Cardiac muscle cell (in vitro differentiated cells and primary cell): Measurements from ENCODE around the gene MAP3K5. TPM values are rescaled to one million over a fixed set of nuclear protein-coding genes. Genes with fewer than 3 reads are reported as not detected.

Source experiments
- DNase-seq, 2 donors: peaks; one replicate each; pipeline versions ENCODE4 v3.0.0 to v3.0.0-alpha.2; 2010 to 2017; ENCODE audit warnings: low read depth in 1 of 2, low spot score in 1 of 2
- H3K27ac ChIP-seq: fragments of 200-600 bp; sonication (generic); 2 replicates; pipeline ENCODE4 v1.5.1; 2016
- H3K27me3 ChIP-seq: fragments of 200-600 bp; sonication (generic); 2 replicates; pipeline ENCODE4 v1.6.0; 2016; ENCODE audit warnings: control low read depth
- H3K36me3 ChIP-seq: fragments of 200-600 bp; sonication (generic); 2 replicates; pipeline ENCODE4 v1.5.1; 2016; ENCODE audit warnings: control low read depth
- H3K4me1 ChIP-seq: fragments of 200-600 bp; sonication (generic); 2 replicates; pipeline ENCODE4 v1.8.1; 2017; ENCODE audit warnings: low read depth, mild to moderate bottlenecking, mixed run types
- H3K4me3 ChIP-seq: fragments of 200-600 bp; sonication (generic); 2 replicates; pipeline ENCODE4 v1.5.1; 2016; ENCODE audit warnings: mild to moderate bottlenecking
- H3K9me3 ChIP-seq: fragments of 200-600 bp; sonication (generic); 2 replicates; pipeline ENCODE4 v1.5.1; 2017; ENCODE audit warnings: low read depth, mild to moderate bottlenecking, control low read depth
- polyA plus RNA-seq: library from polyadenylated mRNA; unstranded; fragments of >200 nt; fragmentation: Nextera tagmentation; extraction: Ambion mirVana; gene quantifications from 2 replicates; pipeline ENCODE4 v1.2.1, GENCODE V29; 2016
- total RNA-seq: library from RNA; depleted of rRNA; stranded (reverse); fragments of >200 nt; gene quantifications from 2 replicates; pipeline ENCODE4 v1.2.3, GENCODE V29; 2016
- TF ChIP-seq, protein P1 (sequence below): IDR thresholded peaks from 2 replicates; pipeline ENCODE4 v1.5.1; 2012; ENCODE audit warnings: low read depth, mild to moderate bottlenecking, low read length

MAP3K5 gene
- total and polyA plus RNA-seq, 2 experiments from 2014 or later: 2.8 to 3.0 TPM

DNA sequence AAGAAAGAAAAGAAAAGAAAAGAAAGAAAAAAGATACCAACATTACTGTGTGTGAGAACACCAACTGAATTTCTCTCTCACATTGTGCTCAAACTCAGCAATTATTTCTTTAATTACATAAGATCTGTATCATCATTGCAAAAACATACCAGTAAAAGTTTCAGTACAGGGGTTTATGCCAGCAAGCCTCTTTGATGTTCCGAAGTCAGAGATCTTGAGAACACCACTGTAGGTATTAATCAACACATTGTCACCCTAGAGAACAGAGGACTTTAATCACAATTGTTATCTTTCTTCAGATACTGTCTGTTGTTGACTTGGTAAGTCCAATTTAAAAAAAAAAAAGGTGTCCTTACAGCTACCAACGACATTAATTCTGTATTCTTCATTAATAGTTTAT lies 181.1 kb downstream of the MAP3K5 start:
- H3K36me3 ChIP-seq: no peaks in the 10 kb centered on the region
- H3K27ac ChIP-seq: no peak overlapping the region
- TF ChIP-seq, protein P1, sequence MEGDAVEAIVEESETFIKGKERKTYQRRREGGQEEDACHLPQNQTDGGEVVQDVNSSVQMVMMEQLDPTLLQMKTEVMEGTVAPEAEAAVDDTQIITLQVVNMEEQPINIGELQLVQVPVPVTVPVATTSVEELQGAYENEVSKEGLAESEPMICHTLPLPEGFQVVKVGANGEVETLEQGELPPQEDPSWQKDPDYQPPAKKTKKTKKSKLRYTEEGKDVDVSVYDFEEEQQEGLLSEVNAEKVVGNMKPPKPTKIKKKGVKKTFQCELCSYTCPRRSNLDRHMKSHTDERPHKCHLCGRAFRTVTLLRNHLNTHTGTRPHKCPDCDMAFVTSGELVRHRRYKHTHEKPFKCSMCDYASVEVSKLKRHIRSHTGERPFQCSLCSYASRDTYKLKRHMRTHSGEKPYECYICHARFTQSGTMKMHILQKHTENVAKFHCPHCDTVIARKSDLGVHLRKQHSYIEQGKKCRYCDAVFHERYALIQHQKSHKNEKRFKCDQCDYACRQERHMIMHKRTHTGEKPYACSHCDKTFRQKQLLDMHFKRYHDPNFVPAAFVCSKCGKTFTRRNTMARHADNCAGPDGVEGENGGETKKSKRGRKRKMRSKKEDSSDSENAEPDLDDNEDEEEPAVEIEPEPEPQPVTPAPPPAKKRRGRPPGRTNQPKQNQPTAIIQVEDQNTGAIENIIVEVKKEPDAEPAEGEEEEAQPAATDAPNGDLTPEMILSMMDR: no peak
- H3K27me3 ChIP-seq: no peaks in the 10 kb centered on the region
- no peak overlapping the region for H3K4me3 ChIP-seq
- no peak for DNase-seq
- no peaks in the 10 kb centered on the region for H3K4me1 ChIP-seq
- H3K9me3 ChIP-seq: no peaks in the 10 kb centered on the region

DNA sequence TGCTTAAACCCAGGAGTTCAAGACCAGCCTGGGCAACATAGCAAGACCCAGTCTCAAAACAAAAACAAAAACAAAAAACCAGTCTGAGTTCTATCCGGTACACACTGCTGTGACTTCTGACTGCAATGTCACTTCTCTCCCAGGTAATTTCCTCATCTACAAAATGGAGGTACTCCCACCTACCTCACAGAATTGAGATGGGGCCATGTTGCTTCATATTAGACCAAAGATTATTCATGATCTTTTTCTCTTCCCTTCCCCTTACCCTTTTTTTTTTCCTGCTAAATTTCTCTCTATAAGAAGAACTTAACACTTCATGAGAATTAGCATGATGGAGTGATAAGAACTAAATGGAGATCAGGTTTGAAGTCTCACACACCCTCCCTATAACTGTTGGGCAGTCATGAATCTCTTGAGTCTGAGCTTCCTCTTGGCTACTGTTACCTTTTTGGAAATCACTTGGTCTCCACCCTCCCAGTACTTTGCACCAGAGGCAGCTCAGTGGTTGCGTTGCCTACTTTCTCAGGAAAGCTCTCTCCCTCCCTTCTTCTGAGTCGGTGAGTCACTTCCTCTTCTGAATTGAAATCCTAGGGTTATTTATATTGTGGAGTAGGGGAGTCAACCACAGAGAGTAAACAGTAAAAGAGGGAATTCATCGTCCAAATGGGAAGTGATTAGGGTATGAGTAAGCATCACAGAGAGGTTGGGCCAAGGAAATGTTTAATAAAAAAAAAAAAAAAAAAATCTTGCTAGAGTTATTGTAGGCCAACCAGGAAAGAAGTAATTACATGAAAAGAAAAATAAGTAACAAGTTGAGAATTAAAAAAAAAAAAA lies 182.2 kb downstream of the MAP3K5 start:
- no peak overlapping the region for H3K4me3 ChIP-seq
- DNase-seq: peak in 1 of 2 donors; percentile 98
- TF ChIP-seq, protein P1: no peak
- H3K4me1 ChIP-seq: peaks cover 1% of the 10 kb centered on the region
- H3K9me3 ChIP-seq: no peaks in the 10 kb centered on the region
- H3K27me3 ChIP-seq: no peaks in the 10 kb centered on the region
- H3K36me3 ChIP-seq: no peaks in the 10 kb centered on the region
- no peak overlapping the region for H3K27ac ChIP-seq

DNA sequence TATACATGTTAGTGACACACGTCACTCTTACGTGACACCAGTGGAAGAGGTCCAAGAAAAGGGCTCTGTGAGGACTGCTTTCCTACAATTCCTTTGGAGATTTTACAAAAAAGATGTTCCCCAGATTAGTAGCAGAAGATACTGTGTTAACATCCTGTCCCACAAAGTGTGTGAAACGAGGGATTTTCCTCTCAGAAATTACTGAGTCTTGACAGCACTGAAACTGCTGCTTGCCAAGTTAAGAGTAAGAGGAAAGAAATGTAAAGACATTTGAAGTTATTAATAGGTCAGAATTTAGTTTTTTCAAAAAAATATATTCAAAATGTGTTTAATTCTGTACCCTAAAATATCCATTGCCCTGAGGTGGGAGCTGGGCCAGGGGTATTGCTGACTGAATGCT lies 183.3 kb downstream of the MAP3K5 start:
- peaks cover 4% of the 10 kb centered on the region for H3K4me1 ChIP-seq
- no peaks in the 10 kb centered on the region for H3K9me3 ChIP-seq
- no peaks in the 10 kb centered on the region for H3K36me3 ChIP-seq
- H3K27me3 ChIP-seq: no peaks in the 10 kb centered on the region
- peak in 1 of 2 donors; percentile 56 for DNase-seq
- TF ChIP-seq, protein P1: no peak
- no peak overlapping the region for H3K4me3 ChIP-seq
- H3K27ac ChIP-seq: no peak overlapping the region

DNA sequence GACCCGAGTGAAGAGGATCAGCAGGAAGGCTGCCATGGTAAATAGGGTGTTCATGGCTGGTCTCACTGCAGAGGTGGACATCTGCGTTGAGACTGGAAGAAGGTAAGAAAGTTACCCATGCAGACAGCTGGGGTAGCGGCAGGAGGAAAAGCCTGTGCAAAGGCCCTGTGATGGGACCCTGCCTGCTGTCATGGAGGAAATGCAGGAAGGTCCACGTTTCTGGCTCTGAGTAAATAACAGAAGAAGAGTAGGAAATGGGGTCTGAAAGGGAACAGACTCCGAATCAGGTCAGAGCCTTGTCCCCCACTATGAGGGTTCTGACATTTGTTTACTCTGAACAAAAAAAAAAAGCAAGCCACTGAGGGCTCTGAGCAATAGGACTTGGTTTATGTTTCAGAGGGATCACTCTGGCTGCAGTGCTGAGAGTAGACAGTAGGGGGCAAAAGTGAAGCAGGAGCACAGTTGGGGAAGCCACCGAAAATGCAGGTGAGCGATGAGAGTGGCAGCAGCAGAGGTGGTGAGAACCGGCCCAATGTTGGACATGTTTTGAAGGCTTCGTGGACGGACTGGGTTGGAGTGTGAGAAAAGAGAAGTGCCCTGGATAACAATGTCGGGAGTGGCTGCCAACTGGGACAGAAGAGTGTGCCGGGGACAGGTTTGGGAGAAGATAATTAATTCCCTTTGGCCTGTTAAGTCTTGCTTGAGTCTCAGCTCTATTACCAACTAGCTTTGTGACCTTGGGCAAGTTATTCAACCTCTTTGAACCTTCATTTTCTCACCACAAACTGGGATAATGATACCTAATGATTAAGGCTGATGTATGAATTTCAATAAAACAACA lies 184.1 kb downstream of the MAP3K5 start:
- Histone ChIP-seq H3K27ac (no peak overlapping the region), H3K27me3 (no peaks in the 10 kb centered on the region), H3K9me3 (no peaks in the 10 kb centered on the region), H3K4me3 (no peak overlapping the region), H3K4me1 (peaks cover 4% of the 10 kb centered on the region), H3K36me3 (no peaks in the 10 kb centered on the region)
- DNase-seq: peak; percentile 63 to 67
- TF ChIP-seq, protein P1: peak; percentile 91

DNA sequence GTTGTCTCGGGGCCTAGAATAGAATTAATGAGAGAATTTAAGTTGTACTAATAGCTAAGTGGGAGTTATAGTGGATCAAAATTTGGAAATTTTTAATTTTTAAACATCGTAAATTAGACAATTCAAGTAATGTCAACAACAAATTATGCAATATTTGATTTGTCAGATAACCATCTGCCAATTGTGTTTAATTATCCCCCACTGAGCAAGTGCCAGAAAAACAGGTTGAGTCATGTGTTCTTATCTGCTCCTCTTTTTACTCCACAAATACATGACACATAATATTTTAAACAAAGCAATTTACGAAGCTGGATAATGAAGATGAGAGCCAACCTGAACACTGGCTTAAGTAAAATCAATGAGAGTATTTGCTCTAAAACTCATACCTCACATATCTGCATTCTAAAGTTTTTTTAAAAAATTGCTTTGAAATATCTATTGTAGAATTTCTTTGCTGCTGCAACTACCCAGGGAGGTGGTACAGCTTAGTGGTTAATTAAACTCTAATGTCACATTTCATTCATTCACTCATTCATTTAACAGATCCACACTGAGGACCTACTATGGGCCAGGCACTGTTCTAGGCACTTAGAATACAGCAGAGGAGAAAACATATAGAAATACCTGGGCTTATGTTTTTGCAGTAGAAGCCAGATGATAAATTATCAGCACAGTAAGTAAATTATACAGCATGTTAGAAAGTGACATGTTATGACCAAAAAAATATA lies 184.9 kb downstream of the MAP3K5 start:
- H3K4me1 ChIP-seq: peaks cover 4% of the 10 kb centered on the region
- H3K36me3 ChIP-seq: no peaks in the 10 kb centered on the region
- no peaks in the 10 kb centered on the region for H3K27me3 ChIP-seq
- TF ChIP-seq, protein P1: no peak
- H3K27ac ChIP-seq: no peak overlapping the region
- no peaks in the 10 kb centered on the region for H3K9me3 ChIP-seq
- DNase-seq: no peak
- no peak overlapping the region for H3K4me3 ChIP-seq
